Endothelial cell of umbilical vein (primary cell): Measurements from ENCODE around the gene C10orf67. TPM values are rescaled to one million over a fixed set of nuclear protein-coding genes. Genes with fewer than 3 reads are reported as not detected.

Source experiments
- BruUV-seq: library from RNA; stranded (reverse); fragments of 400-500 nt; replicated peaks from 2 replicates; lab custom pipeline; 2021; lab: Mats Ljungman, UMichigan
- CTCF ChIA-PET: fragments of 300-600, 350-600 bp; sonication (Branson Sonifier 250); formaldehyde crosslinking; loops from one replicate; lab custom pipeline; 2021; ENCODE audit warnings: antibody characterized with exemption, inconsistent platforms; lab: Charles Lee
- POLR2A ChIA-PET: fragments of 300-600, 350-600 bp; sonication (Branson Sonifier 250); formaldehyde crosslinking; loops from one replicate; lab custom pipeline; 2021; ENCODE audit warnings: antibody characterized with exemption, inconsistent platforms; lab: Charles Lee
- DNase-seq: peaks from one replicate; pipeline ENCODE4 v3.0.0-alpha.2; 2011; ENCODE audit warnings: low read depth, low spot score
- FAIRE-seq: peaks from 2 replicates; lab custom pipeline; 2011; peaks lifted over from hg19 to GRCh38; lab: Jason Lieb, UNC
- H2AFZ ChIP-seq: 2 replicates; pipeline ENCODE4 v1.6.0; 2012; ENCODE audit warnings: low read depth, low read length, control low read depth, inconsistent platforms
- H3K27ac ChIP-seq: 2 replicates; pipeline ENCODE4 v1.5.1; 2011; ENCODE audit warnings: low read depth, mild to moderate bottlenecking, control low read depth, low read length, moderate library complexity; ENCODE audit not compliant: insufficient read depth
- H3K27me3 ChIP-seq, 2 experiments: 2 replicates each; pipeline versions ENCODE4 v1.6.0 to v1.6.1; 2011; ENCODE audit warnings: low read length in 2 of 2, mixed read lengths in 1 of 2; ENCODE audit not compliant: control insufficient read depth in 2 of 2, insufficient read depth in 2 of 2
- H3K36me3 ChIP-seq, 2 experiments: 2 replicates in 1 of 2; 3 replicates in 1 of 2; pipeline ENCODE4 v1.5.1; 2011; ENCODE audit warnings: low read length in 2 of 2, mild to moderate bottlenecking in 1 of 2, moderate library complexity in 1 of 2; ENCODE audit not compliant: control insufficient read depth in 2 of 2, insufficient read depth in 2 of 2; ENCODE audit errors: extremely low read depth in 1 of 2
- H3K4me1 ChIP-seq: 3 replicates; pipeline ENCODE4 v1.5.1; 2011; ENCODE audit warnings: mild to moderate bottlenecking, low read length; ENCODE audit not compliant: control insufficient read depth, insufficient read depth; ENCODE audit errors: extremely low read depth
- H3K4me2 ChIP-seq: 2 replicates; pipeline ENCODE4 v1.6.1; 2011; ENCODE audit warnings: low read length, control low read depth, mixed read lengths; ENCODE audit not compliant: insufficient read depth
- H3K4me3 ChIP-seq, 3 experiments: fragments of 200-600 bp in 1 of 3; sonication (generic), shearing (Covaris generic) in 1 of 3; replicated peaks in 1 of 3; 2 replicates each; pipeline ENCODE4 v1.5.1; 2011 to 2016; ENCODE audit warnings: control low read depth in 3 of 3, low read length in 3 of 3, mild to moderate bottlenecking in 2 of 3, inconsistent platforms in 1 of 3, low read depth in 1 of 3, moderate library complexity in 1 of 3; ENCODE audit not compliant: insufficient read depth in 1 of 3
- H3K79me2 ChIP-seq: 2 replicates; pipeline ENCODE4 v1.6.0; 2012; ENCODE audit warnings: low read length, inconsistent platforms; ENCODE audit not compliant: control insufficient read depth, insufficient read depth
- H3K9ac ChIP-seq: replicated peaks from 2 replicates; pipeline ENCODE3; 2011; ENCODE audit warnings: low read length, control low read depth; ENCODE audit not compliant: insufficient read depth; ENCODE audit errors: extremely low read depth
- H3K9me1 ChIP-seq: replicated peaks from 3 replicates; pipeline ENCODE4 v1.6.0; 2011; ENCODE audit warnings: mild to moderate bottlenecking, low read length; ENCODE audit not compliant: control insufficient read depth, insufficient read depth; ENCODE audit errors: extremely low read depth
- H3K9me3 ChIP-seq: replicated peaks from 2 replicates; pipeline ENCODE4 v1.5.1; 2012; ENCODE audit warnings: low read length, inconsistent platforms; ENCODE audit not compliant: control insufficient read depth, insufficient read depth
- H4K20me1 ChIP-seq: replicated peaks from 2 replicates; pipeline ENCODE3; 2011; ENCODE audit warnings: mild to moderate bottlenecking, low read length; ENCODE audit not compliant: control insufficient read depth, insufficient read depth; ENCODE audit errors: extremely low read depth
- CTCF ChIP-seq, 2 donors: IDR thresholded peaks; 1 replicate in 1 of 2; 2 replicates in 1 of 2; pipeline ENCODE4 v1.5.1; 2011; ENCODE audit warnings: low read length in 2 of 2, mild to moderate bottlenecking in 2 of 2, moderate library complexity in 2 of 2, control low read depth in 1 of 2, inconsistent platforms in 1 of 2, low read depth in 1 of 2; ENCODE audit not compliant: insufficient read depth in 1 of 2; ENCODE audit errors: extremely low read depth in 1 of 2
- EZH2 ChIP-seq: IDR thresholded peaks from 2 replicates; pipeline ENCODE4 v1.6.1; 2012; ENCODE audit warnings: borderline replicate concordance, low read depth, mild to moderate bottlenecking, moderate library complexity, low read length, inconsistent platforms; ENCODE audit not compliant: severe bottlenecking
- FOS ChIP-seq: IDR thresholded peaks from 2 replicates; pipeline ENCODE4 v1.6.1; 2011; ENCODE audit warnings: mild to moderate bottlenecking, low read length, moderate library complexity, borderline replicate concordance; ENCODE audit not compliant: insufficient read depth
- GATA2 ChIP-seq: IDR thresholded peaks from 2 replicates; pipeline ENCODE4 v1.7.0; 2011; ENCODE audit warnings: low read depth, mild to moderate bottlenecking, moderate library complexity, mixed read lengths, low read length; ENCODE audit not compliant: insufficient read length, insufficient read depth
- JUN ChIP-seq: IDR thresholded peaks from 2 replicates; pipeline ENCODE4 v1.6.1; 2011; ENCODE audit warnings: borderline replicate concordance, low read depth; ENCODE audit not compliant: insufficient read length, insufficient read depth
- MAX ChIP-seq: IDR thresholded peaks from 2 replicates; pipeline ENCODE4 v1.6.1; 2011; ENCODE audit not compliant: insufficient read depth, insufficient read length
- MYC ChIP-seq: IDR thresholded peaks from one replicate; pipeline ENCODE4 v1.6.1; 2011; ENCODE audit warnings: mild to moderate bottlenecking, low read depth, low read length
- POLR2A ChIP-seq: IDR thresholded peaks from 2 replicates; pipeline ENCODE4 v1.6.1; 2012; ENCODE audit warnings: low read depth, mild to moderate bottlenecking, control low read depth, low read length
- POLR2AphosphoS5 ChIP-seq: IDR thresholded peaks from 2 replicates; pipeline ENCODE4 v1.6.1; 2012; ENCODE audit warnings: low read depth, mild to moderate bottlenecking, control low read depth, low read length, moderate library complexity; ENCODE audit not compliant: insufficient read depth
- dilution Hi-C: fragments of 300-500 bp; cut with MboI; formaldehyde crosslinking; loops from one replicate; pipeline ENCODE4 v1.15.0; 2019; ENCODE audit warnings: low sequenced_read_pairs; ENCODE audit not compliant: extremely low pct_ligation_motif_present
- intact Hi-C: fragments of 100-400 bp; cut with micrococcal nuclease; formaldehyde crosslinking; loops from one replicate; pipeline ENCODE4 v1.10.0; 2022
- polyA plus RNA-seq, 4 experiments: library from polyadenylated mRNA; depleted of rRNA in 3 of 4; stranded (reverse) in 3 of 4; unstranded in 1 of 4; fragments of >200 nt; gene quantifications; 2 replicates each; pipeline versions ENCODE4 v1.2.1 to v1.2.3, GENCODE V29; 2011 to 2012; ENCODE audit warnings: missing spikeins in 1 of 4
- total RNA-seq: library from RNA; stranded (reverse); gene quantifications from 2 replicates; pipeline ENCODE4 v1.2.3, GENCODE V29; 2021

C10orf67 gene
- total and polyA plus RNA-seq, 2 donors (not counting 3 experiments of a cell fraction or from before 2014, with no cell fraction given) = not detected

GRCh38 chr10:23373156-23373555 lies 28.6 kb upstream of the C10orf67 start:
- H3K27me3 ChIP-seq = no peaks in the 10 kb centered on the region
- no peak overlapping the region for H2AFZ ChIP-seq
- BruUV-seq = no TSS peak
- no peaks in the 10 kb centered on the region for H3K79me2 ChIP-seq
- FAIRE-seq = no peak
- H4K20me1 ChIP-seq = no peaks in the 10 kb centered on the region
- H3K4me1 ChIP-seq = no peaks in the 10 kb centered on the region
- no peaks in the 10 kb centered on the region for H3K36me3 ChIP-seq
- H3K4me3 ChIP-seq = no peak overlapping the region
- no peak overlapping the region for H3K9ac ChIP-seq
- H3K9me1 ChIP-seq = no peaks in the 10 kb centered on the region
- POLR2A ChIA-PET = no interaction called here
- dilution Hi-C loops = no loop called here
- no peak overlapping the region for H3K27ac ChIP-seq
- TF ChIP-seq JUN = no peak
- TF ChIP-seq POLR2AphosphoS5 = no peak
- no peak for TF ChIP-seq CTCF (IDR thresholded peaks at IDR 0.05; ENCODE audit: extremely low read depth in 1 of 2, insufficient read depth in 1 of 2, low read depth in 1 of 2, low read length in 2 of 2)
- TF ChIP-seq FOS = no peak
- no peak for TF ChIP-seq MYC
- TF ChIP-seq GATA2 = no peak
- no peak for TF ChIP-seq POLR2A
- no peak for TF ChIP-seq EZH2
- no peak for TF ChIP-seq MAX
- H3K9me3 ChIP-seq = no peaks in the 10 kb centered on the region
- DNase-seq = no peak
- H3K4me2 ChIP-seq = no peak overlapping the region
- intact Hi-C loops = no loop called here
- CTCF ChIA-PET = no interaction called here
